HG03442 (cell line): ENCODE data around the gene ZSCAN16.

ENCODE experiments used
- ATAC-seq: cut with Tn5 transposase; IDR thresholded peaks from one replicate; pipeline ENCODE4 v1.9.1; 2021; ENCODE audit warnings: mild to moderate bottlenecking, moderate library complexity; ENCODE audit not compliant: unreplicated experiment

The ZSCAN16 gene

GRCh38 chr6:28167926-28168325 lies 43.5 kb downstream of the ZSCAN16 start:
- ATAC-seq: no peak

- no peak for ATAC-seq
Measured at GRCh38 chr6:28171271-28171670, 46.9 kb downstream of the ZSCAN16 start.

GRCh38 chr6:28172006-28172405 lies 47.6 kb downstream of the ZSCAN16 start:
- ATAC-seq: no peak

GRCh38 chr6:28176373-28176772 lies 52.0 kb downstream of the ZSCAN16 start:
- no peak for ATAC-seq
